Lower lobe of right lung (tissue), 2 donors: ENCODE results near the gene PODXL2. TPM values are rescaled to one million over a fixed set of nuclear protein-coding genes. Genes with fewer than 3 reads are reported as not detected.

ENCODE experiments used
- ATAC-seq, 2 donors: fragments of 200-7000 bp; cut with Tn5 transposase; one replicate each; pipeline ENCODE4 v1.9.1; 2020 to 2022; ENCODE audit warnings: mild to moderate bottlenecking in 2 of 2, moderate library complexity in 2 of 2
- DNase-seq: peaks from one replicate; pipeline ENCODE4 v3.0.0-alpha.2; 2020
- H3K27ac ChIP-seq: fragments of 200-600 bp; one replicate; pipeline ENCODE4 v1.8.0; 2022
- H3K27me3 ChIP-seq: fragments of 200-600 bp; one replicate; pipeline ENCODE4 v1.8.0; 2022; ENCODE audit warnings: low read depth
- H3K36me3 ChIP-seq: fragments of 200-600 bp; one replicate; pipeline ENCODE4 v1.8.0; 2022; ENCODE audit warnings: mild to moderate bottlenecking
- H3K4me1 ChIP-seq: fragments of 200-600 bp; one replicate; pipeline ENCODE4 v1.8.0; 2022
- H3K4me3 ChIP-seq: fragments of 200-600 bp; one replicate; pipeline ENCODE4 v1.8.0; 2022; ENCODE audit warnings: mild to moderate bottlenecking
- H3K9me3 ChIP-seq: fragments of 200-600 bp; one replicate; pipeline ENCODE4 v1.8.0; 2022
- intact Hi-C: fragments of 100-400 bp; cut with DNase I; formaldehyde crosslinking; loops from one replicate; pipeline ENCODE4 v1.11.0; 2022
- total RNA-seq: library from RNA; stranded (reverse); fragmentation: NEBNext Ultra II Directional; extraction: Animal tissue kit (Norgen Biotek cat#: 25700); gene quantifications from one replicate; pipeline ENCODE4 v1.2.1, GENCODE V29; 2021
- TF ChIP-seq, protein P1 (sequence below): fragments of 200-600 bp; IDR thresholded peaks from one replicate; pipeline ENCODE4 v1.8.0; 2022; ENCODE audit warnings: antibody characterized with exemption, mild to moderate bottlenecking
- donor health status: DM: no; HTN: yes; CAD: no; lungs with severe emphysema.

PODXL2 gene
- total RNA-seq, 1 donor from 2014 or later = 2.2 TPM

DNA sequence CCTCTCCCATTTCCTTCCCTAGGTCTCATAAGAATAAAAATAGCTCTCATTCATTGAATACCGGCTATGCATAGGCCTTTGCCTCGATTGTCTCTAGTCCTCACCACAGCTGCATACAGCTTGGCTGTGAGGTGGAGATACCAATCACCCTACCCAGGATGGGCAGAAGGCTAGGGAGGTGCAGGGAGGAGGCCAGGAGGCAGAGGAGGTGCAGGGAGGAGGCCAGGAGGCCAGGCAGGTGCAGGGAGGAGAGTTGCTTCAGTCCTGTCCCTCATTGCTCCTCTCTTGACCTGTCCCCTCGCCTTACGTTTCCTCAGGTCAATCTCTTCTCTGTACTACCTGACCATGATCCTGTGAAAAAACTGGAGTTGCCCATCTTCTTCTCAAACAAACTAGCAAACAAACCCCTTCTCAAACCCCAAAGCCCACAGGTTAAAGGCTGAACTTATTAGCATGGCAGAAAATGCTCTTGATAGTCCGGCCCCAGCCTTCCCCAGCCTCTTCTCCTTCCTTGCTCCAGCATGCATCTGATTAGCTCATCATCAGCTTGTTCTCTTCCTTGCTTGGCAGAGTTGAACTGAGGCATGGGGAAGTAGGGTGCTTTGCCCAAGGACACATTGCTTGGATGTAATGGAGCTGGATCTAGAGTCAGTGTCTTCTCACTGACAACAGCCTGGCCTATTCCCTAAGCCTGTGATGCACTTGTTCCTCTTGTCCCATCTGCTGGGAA, 15.8 kb downstream of the PODXL2 start:
- TF ChIP-seq, protein P1, sequence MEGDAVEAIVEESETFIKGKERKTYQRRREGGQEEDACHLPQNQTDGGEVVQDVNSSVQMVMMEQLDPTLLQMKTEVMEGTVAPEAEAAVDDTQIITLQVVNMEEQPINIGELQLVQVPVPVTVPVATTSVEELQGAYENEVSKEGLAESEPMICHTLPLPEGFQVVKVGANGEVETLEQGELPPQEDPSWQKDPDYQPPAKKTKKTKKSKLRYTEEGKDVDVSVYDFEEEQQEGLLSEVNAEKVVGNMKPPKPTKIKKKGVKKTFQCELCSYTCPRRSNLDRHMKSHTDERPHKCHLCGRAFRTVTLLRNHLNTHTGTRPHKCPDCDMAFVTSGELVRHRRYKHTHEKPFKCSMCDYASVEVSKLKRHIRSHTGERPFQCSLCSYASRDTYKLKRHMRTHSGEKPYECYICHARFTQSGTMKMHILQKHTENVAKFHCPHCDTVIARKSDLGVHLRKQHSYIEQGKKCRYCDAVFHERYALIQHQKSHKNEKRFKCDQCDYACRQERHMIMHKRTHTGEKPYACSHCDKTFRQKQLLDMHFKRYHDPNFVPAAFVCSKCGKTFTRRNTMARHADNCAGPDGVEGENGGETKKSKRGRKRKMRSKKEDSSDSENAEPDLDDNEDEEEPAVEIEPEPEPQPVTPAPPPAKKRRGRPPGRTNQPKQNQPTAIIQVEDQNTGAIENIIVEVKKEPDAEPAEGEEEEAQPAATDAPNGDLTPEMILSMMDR = no peak
- Histone ChIP-seq H3K9me3 (no peaks in the 10 kb centered on the region), H3K4me1 (no peaks in the 10 kb centered on the region), H3K4me3 (no peak overlapping the region), H3K27me3 (no peaks in the 10 kb centered on the region), H3K27ac (no peak overlapping the region), H3K36me3 (no peaks in the 10 kb centered on the region)
- intact Hi-C loops = no loop called here
- ATAC-seq (no peak), DNase-seq (no peak)

DNA sequence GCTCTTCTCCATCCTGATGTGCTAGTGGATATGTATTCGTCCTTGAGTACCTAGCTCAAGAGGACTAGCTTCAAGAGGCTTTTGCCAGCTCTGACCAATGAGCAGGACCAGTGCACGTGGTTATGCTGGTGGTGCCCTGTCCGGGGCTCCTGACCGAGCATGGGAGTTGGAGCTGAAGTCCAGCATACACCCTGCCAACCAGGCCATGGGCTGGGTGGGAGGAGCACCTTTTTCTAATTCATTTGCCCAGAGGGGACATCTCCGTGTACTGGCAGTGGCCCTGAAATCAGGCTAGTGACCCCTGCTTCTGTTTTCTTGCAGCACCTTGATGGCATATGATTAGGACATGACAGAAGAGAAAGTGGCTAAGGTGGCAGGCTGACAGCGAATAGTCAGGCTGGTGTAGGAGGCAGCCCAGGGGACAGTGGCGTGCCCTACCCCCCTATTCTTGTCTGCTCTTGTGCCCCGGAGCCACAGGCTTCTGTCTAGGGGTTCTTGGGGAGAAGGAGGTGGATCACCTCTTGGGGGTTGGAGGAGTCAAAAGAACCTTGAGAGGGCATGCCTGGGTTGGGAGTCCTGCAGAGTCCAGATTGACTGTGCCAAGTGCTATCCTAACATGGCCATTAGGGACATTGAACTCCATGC, 16.5 kb downstream of the PODXL2 start:
- ATAC-seq (no peak), DNase-seq (no peak)
- Histone ChIP-seq H3K36me3 (no peaks in the 10 kb centered on the region), H3K27ac (no peak overlapping the region), H3K4me1 (no peaks in the 10 kb centered on the region), H3K4me3 (no peak overlapping the region), H3K27me3 (no peaks in the 10 kb centered on the region), H3K9me3 (no peaks in the 10 kb centered on the region)
- intact Hi-C loops = no loop called here
- TF ChIP-seq, protein P1 = no peak

DNA sequence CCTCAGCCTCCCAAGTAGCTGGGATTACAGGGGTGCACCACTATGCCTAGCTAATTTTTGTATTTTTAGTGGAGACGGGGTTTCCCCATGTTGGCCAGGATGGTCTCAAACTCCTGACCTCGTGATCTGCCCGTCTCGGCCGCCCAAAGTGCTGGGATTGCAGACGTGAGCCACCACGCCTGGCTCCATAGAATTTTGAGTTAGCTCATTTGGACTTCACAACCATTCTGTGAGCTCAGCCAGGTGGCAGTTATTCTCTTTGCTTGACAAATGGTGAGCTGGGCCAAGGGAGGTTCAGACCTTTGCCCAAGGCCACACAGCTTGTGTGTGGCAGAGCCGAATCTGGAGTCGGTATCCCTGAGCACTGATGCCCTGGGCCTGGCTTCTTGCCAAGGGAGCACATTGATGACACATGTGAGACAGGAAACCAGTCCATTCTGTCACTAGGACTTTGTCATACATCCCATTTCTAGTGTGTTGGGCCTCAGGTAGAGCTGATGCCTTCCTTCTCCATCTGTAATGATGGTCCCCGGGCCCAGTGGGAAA, 17.6 kb downstream of the PODXL2 start:
- Histone ChIP-seq H3K9me3 (no peaks in the 10 kb centered on the region), H3K4me3 (no peak overlapping the region), H3K36me3 (no peaks in the 10 kb centered on the region), H3K27ac (no peak overlapping the region), H3K4me1 (no peaks in the 10 kb centered on the region), H3K27me3 (no peaks in the 10 kb centered on the region)
- DNase-seq (no peak), ATAC-seq (no peak)
- TF ChIP-seq, protein P1 = no peak
- intact Hi-C loops = no loop called here

DNA sequence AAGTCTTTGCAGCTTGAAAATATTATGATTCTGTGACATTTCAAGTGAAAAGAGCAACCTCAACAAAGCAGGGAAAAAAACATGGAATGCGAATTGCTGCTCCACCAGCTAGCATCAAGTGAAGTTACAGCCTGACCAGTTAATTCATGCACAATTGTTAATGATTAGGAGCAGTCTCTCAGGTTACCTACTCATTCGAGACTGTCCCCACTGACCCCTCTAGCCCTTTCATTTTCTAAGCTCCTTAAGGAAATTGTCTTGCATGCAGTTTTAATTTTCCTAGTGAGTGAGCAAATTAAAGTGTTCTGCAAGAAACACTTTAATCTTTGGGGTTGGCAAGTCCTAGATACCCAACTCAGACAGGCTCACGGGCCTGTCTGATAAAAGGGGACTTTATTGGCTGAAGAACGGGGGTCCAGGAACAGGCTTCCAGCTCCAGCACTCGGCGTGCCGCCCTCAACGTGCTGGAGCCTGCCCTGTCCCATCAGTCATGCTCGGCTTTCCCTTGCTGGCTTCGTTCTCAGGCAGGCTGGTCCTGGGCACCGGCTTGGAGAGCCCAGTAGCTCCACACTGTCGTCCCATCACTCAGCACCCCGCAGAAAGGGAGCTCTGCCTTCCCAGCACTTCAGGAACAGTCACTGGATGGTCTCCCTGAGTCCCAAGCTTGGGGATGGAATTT, 18.3 kb downstream of the PODXL2 start:
- no peaks in the 10 kb centered on the region for H3K27me3 ChIP-seq
- no peaks in the 10 kb centered on the region for H3K4me1 ChIP-seq
- H3K36me3 ChIP-seq = no peaks in the 10 kb centered on the region
- intact Hi-C loops = no loop called here
- TF ChIP-seq, protein P1 = no peak
- no peak for ATAC-seq
- no peak overlapping the region for H3K4me3 ChIP-seq
- H3K9me3 ChIP-seq = no peaks in the 10 kb centered on the region
- no peak for DNase-seq
- H3K27ac ChIP-seq = no peak overlapping the region

DNA sequence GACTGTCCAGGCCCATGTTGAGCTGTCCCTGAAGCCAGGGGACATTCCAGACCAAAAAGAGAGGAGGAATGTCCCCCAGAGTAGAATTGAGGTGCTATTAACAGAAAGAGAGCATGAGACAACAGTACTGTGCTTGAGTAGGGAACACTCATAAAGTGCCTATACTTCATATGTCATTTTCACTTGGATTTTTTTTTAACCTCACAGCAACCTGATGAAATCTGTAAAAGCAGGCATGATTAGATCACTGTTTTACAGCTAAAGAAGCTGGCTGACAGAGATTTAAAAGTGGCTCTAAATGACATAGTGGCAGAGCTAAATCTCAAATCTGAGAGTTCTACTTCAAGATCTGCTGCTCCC, 18.8 kb downstream of the PODXL2 start:
- H3K9me3 ChIP-seq = no peaks in the 10 kb centered on the region
- no peaks in the 10 kb centered on the region for H3K36me3 ChIP-seq
- H3K27ac ChIP-seq = no peak overlapping the region
- TF ChIP-seq, protein P1 = no peak
- intact Hi-C loops = no loop called here
- no peaks in the 10 kb centered on the region for H3K27me3 ChIP-seq
- no peaks in the 10 kb centered on the region for H3K4me1 ChIP-seq
- no peak for ATAC-seq
- no peak overlapping the region for H3K4me3 ChIP-seq
- DNase-seq = no peak
